ENCODE results near the gene PDE11A. TPM values are rescaled to one million over a fixed set of nuclear protein-coding genes. Genes with fewer than 3 reads are reported as not detected.

Gene PDE11A
- total and polyA plus RNA-seq, 2 of the 8 experiments (the other 6 are each of a cell fraction or from before 2014, with no cell fraction given) = 0.19 to 0.23 TPM

GRCh38 chr2:177887722-177888121 lies 184.9 kb downstream of the PDE11A start (continued):
- TF ChIP-seq SIN3A (conservative IDR thresholded peaks at IDR 0.05 in 1 of 2, IDR thresholded peaks at IDR 0.05 in 1 of 2; ENCODE audit: low read depth in 1 of 2, low read length in 2 of 2) (no peak), RXRA (IDR thresholded peaks at IDR 0.05; ENCODE audit: insufficient read depth, low read depth, low read length) (no peak)

Measured in H1 (cell line).